ENCODE results near the gene FAM240B. TPM values are rescaled to one million over a fixed set of nuclear protein-coding genes. Genes with fewer than 3 reads are reported as not detected.

The FAM240B gene
- total and polyA plus RNA-seq, 2 experiments from 2014 or later: not detected

- TF ChIP-seq CTCF (conservative IDR thresholded peaks at IDR 0.05; ENCODE audit: low read depth in 2 of 2) (no peak), EZH2phosphoT487 (IDR thresholded peaks at IDR 0.05; ENCODE audit: unreplicated experiment) (no peak), CREB1 (CRISPR knock-in tag; IDR thresholded peaks at IDR 0.05; ENCODE audit: low read depth) (no peak), ZNF114 (CRISPR knock-in tag; IDR thresholded peaks at IDR 0.05) (no peak), JUNB (IDR thresholded peaks at IDR 0.05; ENCODE audit: unreplicated experiment) (no peak), REST (IDR thresholded peaks at IDR 0.05; ENCODE audit: unreplicated experiment) (no peak)
- Mint-ChIP-seq H3K27ac (no peak overlapping the region), H3K36me3 (ENCODE audit: low read depth) (peaks cover 9% of the 10 kb centered on the region), H3K4me1 (peaks cover 2% of the 10 kb centered on the region; the same call in 2 of the 3 replicates), H3K27me3 (ENCODE audit: insufficient read depth, low read depth, poor library complexity) (peaks cover 2% of the 10 kb centered on the region), H3K9me3 (peaks cover 12% of the 10 kb centered on the region), H3K4me3 (no peak overlapping the region)
- no peak for DNase-seq (ENCODE audit: low spot score)
- Histone ChIP-seq H3K9me2 (ENCODE audit: insufficient read depth) (no peaks in the 10 kb centered on the region), H3F3A (replicated peaks; ENCODE audit: low read depth) (no peaks in the 10 kb centered on the region), H4K20me1 (replicated peaks; ENCODE audit: insufficient read depth) (no peaks in the 10 kb centered on the region), H2AFZ (peak overlapping the region; percentile 38; the same call in 1 of the 2 replicates), H3K36me3 (ENCODE audit: insufficient read depth) (no peaks in the 10 kb centered on the region), H3K4me3 (no peak overlapping the region), H3K79me2 (replicated peaks; ENCODE audit: insufficient read depth) (no peaks in the 10 kb centered on the region), H3K4me1 (ENCODE audit: insufficient read depth) (no peaks in the 10 kb centered on the region), H3K27ac (ENCODE audit: low read depth) (no peak overlapping the region), H3K27me3 (ENCODE audit: insufficient read depth) (no peaks in the 10 kb centered on the region), H3K4me2 (no peak overlapping the region)
- ATAC-seq: no peak
These were observed 20.6 kb downstream of the FAM240B start for GRCh38 chr9:38699337-38699736.

GRCh38 chr9:38697776-38698300 lies 22.1 kb downstream of the FAM240B start:
- peaks cover 6% of the 10 kb centered on the region for H3K4me1 Mint-ChIP-seq
- DNase-seq (ENCODE audit: low spot score): no peak
- TF ChIP-seq REST (IDR thresholded peaks at IDR 0.05; ENCODE audit: unreplicated experiment): no peak
- no peak for TF ChIP-seq ZNF331 (CRISPR knock-in tag; IDR thresholded peaks at IDR 0.05; ENCODE audit: low read depth)
- TF ChIP-seq NANOG (IDR thresholded peaks at IDR 0.05; ENCODE audit: borderline replicate concordance): no peak
- TF ChIP-seq CREB1 (CRISPR knock-in tag; IDR thresholded peaks at IDR 0.05; ENCODE audit: low read depth): no peak
- TF ChIP-seq POLR2AphosphoS5 (IDR thresholded peaks at IDR 0.05; ENCODE audit: low read depth): no peak
- TF ChIP-seq ETS1 (IDR thresholded peaks at IDR 0.05): no peak
- no peak for TF ChIP-seq STAT1 (IDR thresholded peaks at IDR 0.05; ENCODE audit: unreplicated experiment)
- no peak for TF ChIP-seq EZH2 (IDR thresholded peaks at IDR 0.05; ENCODE audit: low read depth, unreplicated experiment)
- TF ChIP-seq CTCF (conservative IDR thresholded peaks at IDR 0.05; ENCODE audit: low read depth in 2 of 2): no peak
- no peak for TF ChIP-seq EZH2phosphoT487 (IDR thresholded peaks at IDR 0.05; ENCODE audit: unreplicated experiment)

More at GRCh38 chr9:38697776-38698300, 22.1 kb downstream of the FAM240B start:
- Histone ChIP-seq H3K36me3 (ENCODE audit: insufficient read depth) (no peaks in the 10 kb centered on the region), H3K4me2 (no peak overlapping the region), H3K9me2 (ENCODE audit: insufficient read depth) (no peaks in the 10 kb centered on the region), H2AFZ (no peak overlapping the region), H3F3A (replicated peaks; ENCODE audit: low read depth) (no peaks in the 10 kb centered on the region), H3K4me1 (ENCODE audit: insufficient read depth) (no peaks in the 10 kb centered on the region), H3K4me3 (no peak overlapping the region), H3K27me3 (ENCODE audit: insufficient read depth) (no peaks in the 10 kb centered on the region), H3K27ac (ENCODE audit: low read depth) (no peak overlapping the region), H4K20me1 (replicated peaks; ENCODE audit: insufficient read depth) (no peaks in the 10 kb centered on the region), H3K79me2 (replicated peaks; ENCODE audit: insufficient read depth) (no peaks in the 10 kb centered on the region)
- H3K4me3 Mint-ChIP-seq: no peak overlapping the region
- peaks cover under 1% of the 10 kb centered on the region; the same call in 1 of the 3 replicates for H3K9me3 Mint-ChIP-seq
- no peaks in the 10 kb centered on the region for H3K36me3 Mint-ChIP-seq (ENCODE audit: low read depth)
- H3K27me3 Mint-ChIP-seq (ENCODE audit: insufficient read depth, low read depth, poor library complexity): no peaks in the 10 kb centered on the region
- H3K27ac Mint-ChIP-seq: no peak overlapping the region
- no peak for ATAC-seq

Measured in GM23338 (cell line).